Fibroblast of the conjunctiva (primary cell): Measurements from ENCODE around the gene CHIC2.

Experiments
- DNase-seq: peaks from one replicate; pipeline ENCODE4 v3.0.0-alpha.2; 2010; ENCODE audit warnings: low read depth

Gene CHIC2

GRCh38 chr4:54093324-54094240, 29.2 kb upstream of the CHIC2 start:
- DNase-seq: no peak

- no peak for DNase-seq
These were observed 28.3 kb upstream of the CHIC2 start for GRCh38 chr4:54092405-54093323.

- DNase-seq: peak; percentile 40
These were observed 27.4 kb upstream of the CHIC2 start for GRCh38 chr4:54091637-54092404.

DNA sequence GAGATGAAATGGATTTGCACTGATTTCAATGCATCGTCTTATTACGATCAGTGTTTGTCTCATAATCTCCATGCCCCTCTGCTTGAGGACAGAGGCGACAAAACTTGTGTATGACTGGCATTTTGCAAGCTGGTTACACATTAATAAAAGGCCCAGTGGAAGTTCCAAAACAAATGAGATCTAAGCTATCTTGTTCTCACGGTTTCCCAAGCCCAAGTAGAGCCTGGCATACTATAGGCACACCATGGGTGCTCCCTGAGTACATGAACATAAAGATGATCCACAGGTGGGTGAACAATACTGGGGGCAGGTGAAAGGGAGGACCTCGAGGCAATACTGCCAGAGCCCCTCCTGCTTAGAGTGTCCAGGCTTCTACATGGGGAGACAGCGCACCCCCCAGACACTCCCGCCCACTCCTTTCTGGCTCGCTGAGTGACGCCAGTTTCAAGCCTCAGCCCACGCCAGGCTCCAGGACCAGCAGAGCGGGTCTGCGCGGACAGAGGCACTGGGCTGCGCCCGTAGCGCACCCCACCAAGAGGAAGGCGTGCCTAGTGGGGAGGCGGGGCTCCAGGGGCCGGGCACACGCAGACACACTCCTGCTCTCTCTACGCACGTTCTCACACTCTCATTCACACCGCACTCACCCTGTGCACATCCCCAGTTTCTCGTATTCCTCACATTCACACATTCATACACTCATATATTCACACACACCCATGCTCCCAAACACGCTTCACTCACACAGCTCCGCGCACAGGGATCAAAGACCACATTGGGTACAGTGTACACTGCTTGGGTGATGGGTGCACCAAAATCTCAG, 26.6 kb upstream of the CHIC2 start:
- no peak for DNase-seq

GRCh38 chr4:54090404-54090803, 26.0 kb upstream of the CHIC2 start:
- no peak for DNase-seq

GRCh38 chr4:54089875-54090274, 25.5 kb upstream of the CHIC2 start:
- no peak for DNase-seq

DNA sequence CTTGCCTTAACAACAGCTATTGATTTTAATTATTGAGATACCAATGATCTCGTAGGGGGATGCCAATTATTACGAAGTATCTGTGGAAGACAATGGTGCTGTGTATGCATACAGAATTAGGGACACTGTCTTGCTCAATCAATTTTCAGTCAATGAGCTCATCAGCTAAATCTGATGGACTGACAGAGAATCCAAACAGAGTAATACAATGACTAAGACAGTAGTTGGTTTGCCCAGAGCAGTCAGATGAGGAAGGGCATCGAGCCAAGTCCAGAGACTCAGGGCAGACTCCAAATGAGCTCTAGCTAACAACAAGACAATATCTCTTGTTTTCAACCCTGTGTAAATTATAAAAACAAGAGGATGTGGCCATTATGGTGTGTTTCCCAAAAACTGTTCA, 20.9 kb upstream of the CHIC2 start:
- peak; percentile 79 for DNase-seq

- peak; percentile 97 for DNase-seq
These were observed 17.8 kb upstream of the CHIC2 start for GRCh38 chr4:54082168-54082567.

DNA sequence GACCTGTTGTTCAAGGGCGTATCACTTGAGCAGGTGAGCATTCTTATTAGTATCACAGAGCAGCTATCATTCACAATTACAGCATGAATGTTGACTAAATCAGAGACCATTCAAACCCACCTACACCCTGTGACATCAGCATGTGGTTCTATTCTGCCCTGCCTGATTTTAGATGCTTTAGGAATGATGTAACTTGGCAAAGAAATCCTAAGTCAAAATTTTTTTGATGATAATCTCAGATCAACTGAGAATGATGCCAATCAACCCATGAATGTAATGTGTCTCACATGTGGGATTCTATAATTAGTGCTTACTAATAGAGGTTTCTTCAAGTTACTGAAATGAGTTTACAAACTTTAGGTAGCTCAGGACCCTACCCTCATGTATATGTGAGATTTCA, 13.4 kb upstream of the CHIC2 start:
- DNase-seq: no peak

GRCh38 chr4:54076673-54077072, 12.3 kb upstream of the CHIC2 start:
- no peak for DNase-seq

DNA sequence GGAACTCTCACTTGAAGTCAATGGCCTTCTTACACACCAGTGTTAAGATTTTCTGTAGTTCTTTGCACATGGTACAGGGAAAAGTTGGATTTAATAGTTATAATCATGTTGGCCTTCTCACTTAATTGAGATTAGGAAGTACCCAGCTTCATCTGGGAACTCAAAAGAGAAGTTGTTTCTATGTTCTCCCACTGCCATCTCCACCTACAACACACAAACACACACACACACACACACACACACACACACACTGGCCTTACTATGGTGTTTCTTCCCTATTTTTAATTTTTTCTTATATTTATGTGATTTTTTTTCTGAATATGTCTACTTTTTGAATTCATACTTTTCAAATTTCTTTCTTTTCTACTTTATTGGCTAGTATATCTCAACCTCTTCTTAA, 10.0 kb upstream of the CHIC2 start:
- no peak for DNase-seq

DNA sequence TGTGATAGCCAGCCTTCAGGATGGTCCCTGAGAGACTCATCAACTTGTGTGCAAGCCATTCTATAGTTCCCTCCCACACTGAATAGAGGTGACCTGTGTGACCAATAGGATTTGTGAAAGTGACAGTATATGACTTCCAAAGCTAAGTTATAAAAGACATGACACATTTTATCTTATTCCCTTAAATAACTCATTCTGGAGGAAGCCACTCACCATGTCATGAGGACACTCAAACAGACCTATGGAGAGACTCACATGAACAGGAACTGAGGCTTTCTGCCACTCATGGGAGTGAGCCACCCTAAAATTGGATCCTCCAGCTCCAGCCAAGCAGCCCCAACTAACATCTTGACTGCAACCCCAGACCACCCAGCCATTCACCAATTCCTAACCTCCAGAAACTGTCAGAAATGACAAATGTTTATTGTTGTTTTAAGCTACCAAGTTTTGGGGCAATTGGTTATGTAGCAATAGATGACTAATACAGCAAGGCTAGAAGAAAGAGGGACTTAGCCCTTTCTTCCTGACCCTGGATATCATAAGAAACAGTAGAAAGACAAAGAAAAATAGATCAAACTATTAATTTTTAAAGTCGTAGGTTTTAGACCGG, 9.0 kb upstream of the CHIC2 start:
- DNase-seq: no peak

GRCh38 chr4:54067166-54067565, 2.8 kb upstream of the CHIC2 start:
- peak; percentile 52 for DNase-seq

GRCh38 chr4:54066718-54067129, 2.3 kb upstream of the CHIC2 start:
- no peak for DNase-seq

DNA sequence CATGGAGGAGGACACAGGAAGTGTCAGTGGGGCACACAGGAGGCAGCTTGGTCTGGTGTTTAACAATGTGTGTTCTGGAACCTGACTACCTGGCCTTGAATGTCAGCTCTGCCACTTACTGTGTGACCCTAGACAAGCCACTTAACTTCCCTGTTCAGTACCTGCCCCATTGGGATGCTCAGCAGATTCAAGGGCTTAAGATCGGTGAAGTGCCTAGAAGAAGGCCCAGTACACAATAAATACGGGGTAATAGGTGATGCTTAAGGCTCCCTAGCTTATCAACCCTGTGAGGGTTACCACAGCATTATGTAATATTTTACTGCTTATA, 1.6 kb upstream of the CHIC2 start:
- no peak for DNase-seq

GRCh38 chr4:54065282-54066087, 1.1 kb upstream of the CHIC2 start:
- DNase-seq: no peak

DNA sequence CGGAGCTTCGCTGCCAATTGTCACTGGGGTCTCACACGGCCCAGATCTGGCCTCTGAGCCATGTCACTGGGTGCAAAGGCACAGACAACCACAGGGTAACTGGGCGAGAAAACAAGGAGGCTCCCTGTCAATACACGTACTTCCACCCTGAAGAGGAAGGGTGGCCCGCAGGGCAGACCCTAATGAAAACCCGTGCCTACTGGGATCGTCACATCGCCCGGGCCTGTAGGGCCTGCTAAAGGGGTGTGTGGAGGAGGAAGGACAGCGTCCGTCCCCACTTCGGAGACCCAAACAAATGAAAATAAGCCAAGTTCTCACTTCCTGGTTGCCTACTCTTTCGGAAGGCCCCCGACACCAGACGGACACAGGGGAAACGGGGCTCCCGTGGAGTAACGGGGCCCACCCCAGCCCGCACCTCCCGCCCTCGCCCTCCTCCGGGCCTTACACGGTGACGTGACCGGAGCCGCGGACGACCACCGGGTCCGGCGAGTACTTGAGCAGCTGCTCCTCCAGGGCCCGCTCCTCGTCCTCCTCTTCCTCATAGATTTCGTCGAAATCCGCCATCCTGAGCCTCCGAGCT, 578 bp downstream of the CHIC2 start:
- no peak for DNase-seq

DNA sequence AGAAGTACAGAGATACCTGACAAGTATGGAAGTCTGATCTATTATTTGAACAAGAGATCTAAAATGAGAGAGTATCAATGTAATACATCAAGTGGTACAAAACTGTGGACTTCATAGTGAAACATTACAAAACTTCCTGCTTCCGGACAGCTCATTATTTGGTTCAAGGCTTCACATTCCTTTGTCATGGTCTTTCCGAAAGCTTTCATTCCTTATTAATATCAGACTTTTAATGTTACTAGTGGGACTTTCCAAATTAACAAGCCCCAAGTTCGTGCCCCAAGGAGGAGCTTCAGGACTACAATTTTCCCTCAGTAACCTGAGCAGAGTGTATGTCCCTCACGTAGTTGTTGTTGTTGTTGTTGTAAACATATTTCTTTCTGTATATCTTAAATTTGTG, 1.2 kb downstream of the CHIC2 start:
- no peak for DNase-seq

- no peak for DNase-seq
These were observed 2.0 kb downstream of the CHIC2 start for GRCh38 chr4:54062392-54062791.

GRCh38 chr4:54061873-54062272, 2.5 kb downstream of the CHIC2 start:
- no peak for DNase-seq
